Left kidney (tissue), 2 donors: Measurements from ENCODE around the gene PPIP5K2. TPM values are rescaled to one million over a fixed set of nuclear protein-coding genes. Genes with fewer than 3 reads are reported as not detected.
"Not testable (repeated sequence)": the region's sequence is repeated elsewhere in the genome, so short reads cannot be mapped to it uniquely, and the experiment has no call there.

ENCODE experiments used
- DNase-seq: peaks from one replicate; pipeline ENCODE4 v3.0.0-alpha.2; 2013
- polyA plus RNA-seq: library from polyadenylated mRNA; unstranded; fragments of 120-200 nt; gene quantifications from one replicate; pipeline ENCODE4 v1.2.1, GENCODE V29; 2013; ENCODE audit not compliant: insufficient read length

Gene PPIP5K2
- polyA plus RNA-seq, 1 donor = 108 TPM

GRCh38 chr5:103120607-103121200 lies 603 bp downstream of the PPIP5K2 start:
- peak; percentile 19 for DNase-seq

DNA sequence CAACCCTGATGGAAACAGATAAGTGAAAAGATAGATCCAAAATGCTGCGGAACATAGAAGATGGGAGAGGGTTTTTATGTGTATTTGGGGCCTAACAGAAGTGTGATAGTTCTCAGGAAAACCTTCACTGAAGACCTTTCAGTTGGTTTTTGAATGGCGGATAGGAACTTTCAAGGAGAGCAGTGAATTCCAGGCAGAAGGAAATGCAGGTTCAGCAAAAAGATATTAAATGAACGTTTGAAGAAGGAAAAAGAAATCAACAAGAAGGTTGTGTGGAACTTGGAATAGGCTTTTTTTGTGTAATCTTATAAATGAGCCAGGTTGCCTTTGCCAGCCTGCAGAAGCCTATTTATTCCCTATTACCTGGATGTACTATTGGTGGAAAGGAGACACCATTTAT lies 2.1 kb downstream of the PPIP5K2 start:
- no peak for DNase-seq

- no peak for DNase-seq
These were observed 6.5 kb downstream of the PPIP5K2 start for GRCh38 chr5:103126557-103126956.

DNA sequence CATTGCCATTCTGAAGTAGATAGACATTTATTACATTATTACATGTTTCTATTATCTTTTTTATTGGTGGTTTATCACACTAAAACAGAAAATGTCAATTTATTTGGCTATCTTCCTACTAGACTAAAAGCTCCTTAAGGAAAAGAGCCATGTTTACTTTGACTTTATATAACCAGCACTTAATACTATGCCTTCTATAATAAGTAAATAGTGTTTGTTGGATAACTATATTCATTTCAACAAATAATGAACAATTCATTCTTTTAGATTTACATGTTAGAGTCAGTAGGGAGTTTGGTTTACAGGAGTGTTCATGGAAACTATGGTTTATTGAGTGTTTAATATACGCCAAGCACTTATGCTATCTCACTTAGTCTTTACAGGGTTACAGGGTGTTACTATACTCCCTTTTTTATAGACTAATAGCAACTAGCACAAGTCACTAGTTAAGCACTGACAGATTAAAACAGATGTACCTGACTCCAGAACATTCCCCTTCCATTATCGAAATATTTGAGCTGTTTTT lies 7.3 kb downstream of the PPIP5K2 start:
- DNase-seq = no peak

GRCh38 chr5:103128202-103128601 lies 8.1 kb downstream of the PPIP5K2 start:
- DNase-seq = no peak

GRCh38 chr5:103132684-103133083 lies 12.6 kb downstream of the PPIP5K2 start:
- DNase-seq = no peak

- DNase-seq = no peak
These were observed 13.1 kb downstream of the PPIP5K2 start for GRCh38 chr5:103133231-103133630.

GRCh38 chr5:103135461-103135860 lies 15.4 kb downstream of the PPIP5K2 start:
- no peak for DNase-seq

DNA sequence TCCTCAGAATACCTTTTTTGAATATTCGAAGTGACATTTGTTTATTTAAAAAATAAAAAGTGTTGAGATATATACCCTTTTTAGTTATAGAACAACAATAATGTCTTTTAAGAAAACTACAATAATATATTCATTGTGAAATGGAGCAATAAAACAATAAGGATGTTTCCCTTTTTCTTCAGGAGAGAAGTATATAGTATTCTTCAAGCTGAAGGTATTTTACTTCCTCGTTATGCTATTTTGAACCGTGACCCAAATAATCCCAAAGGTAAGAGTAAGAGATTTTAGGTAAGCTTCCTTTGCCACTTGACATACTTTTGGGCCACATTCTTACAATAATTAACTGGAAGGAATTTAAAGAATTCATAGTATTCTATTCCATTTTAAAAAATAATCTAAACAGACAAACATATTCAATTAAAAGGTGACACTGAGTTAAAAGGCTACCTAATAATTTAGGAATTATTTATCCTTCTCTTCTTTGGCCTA lies 18.1 kb downstream of the PPIP5K2 start:
- DNase-seq = no peak

GRCh38 chr5:103139264-103139865 lies 19.3 kb downstream of the PPIP5K2 start:
- peak; percentile 77 for DNase-seq

- DNase-seq = not testable (repeated sequence)
These were observed 22.0 kb downstream of the PPIP5K2 start for GRCh38 chr5:103142132-103142531.

- DNase-seq = no peak
These were observed 25.1 kb downstream of the PPIP5K2 start for GRCh38 chr5:103145196-103145595.

GRCh38 chr5:103148213-103148612 lies 28.1 kb downstream of the PPIP5K2 start:
- no peak for DNase-seq

- DNase-seq = no peak
These were observed 31.1 kb downstream of the PPIP5K2 start for GRCh38 chr5:103151156-103151555.

DNA sequence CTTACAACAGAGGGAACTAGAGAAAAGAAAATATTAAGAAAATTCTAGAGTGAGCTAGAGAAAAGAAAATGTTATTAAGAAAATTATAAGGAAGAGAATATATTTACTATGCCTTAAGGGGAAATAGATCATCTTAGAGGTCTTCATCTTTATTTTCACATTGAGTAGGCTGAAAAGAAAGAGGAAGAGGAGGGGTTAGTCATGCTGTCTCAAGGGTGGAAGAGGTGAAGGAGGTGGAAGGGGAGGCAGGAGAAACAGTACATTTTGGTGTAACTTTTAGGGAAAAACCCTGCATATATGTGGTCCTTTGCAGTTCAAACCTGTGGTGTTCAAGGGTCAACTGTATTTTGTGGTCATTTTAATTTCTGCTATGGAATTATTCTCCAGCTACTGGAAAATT lies 46.6 kb downstream of the PPIP5K2 start:
- no peak for DNase-seq

DNA sequence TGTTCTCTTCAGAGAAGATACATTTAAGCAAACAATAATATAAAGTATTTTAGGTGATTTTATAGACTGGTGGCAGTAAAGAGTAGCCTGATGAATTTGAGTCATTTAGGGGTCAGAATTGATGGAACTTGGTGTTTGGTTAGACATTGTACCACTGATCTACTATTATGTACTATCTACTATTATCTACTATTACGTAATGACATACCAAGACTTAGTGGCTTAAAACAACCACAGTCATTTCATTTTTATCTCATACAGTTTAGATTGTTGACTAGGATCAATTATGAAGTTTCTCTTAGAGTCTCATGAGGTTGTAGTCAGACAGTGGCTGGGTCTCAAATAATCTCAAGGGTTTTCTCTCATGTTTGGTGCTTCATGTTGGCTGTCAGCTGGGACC lies 54.0 kb downstream of the PPIP5K2 start:
- no peak for DNase-seq

- no peak for DNase-seq
These were observed 57.4 kb downstream of the PPIP5K2 start for GRCh38 chr5:103177543-103177942.

- DNase-seq = no peak
These were observed 58.1 kb downstream of the PPIP5K2 start for GRCh38 chr5:103178167-103178566.

DNA sequence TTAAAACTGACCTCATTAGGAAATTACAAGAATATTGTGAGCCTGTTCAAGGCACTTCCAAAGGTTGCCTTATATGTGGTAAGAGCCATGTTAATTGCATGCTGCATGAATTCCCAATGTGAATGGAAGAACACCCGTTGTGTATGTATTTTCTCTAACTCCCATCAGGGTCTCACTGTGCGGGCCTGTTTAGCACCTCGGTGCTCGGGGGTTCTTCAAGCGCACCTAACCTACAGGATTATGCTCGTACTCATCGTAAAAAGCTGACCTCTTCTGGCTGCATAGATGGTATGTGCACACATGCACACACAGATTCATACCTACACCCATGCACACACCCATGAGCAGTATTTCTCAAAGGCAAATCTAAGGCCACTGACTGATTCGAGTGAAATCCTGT lies 66.1 kb downstream of the PPIP5K2 start:
- no peak for DNase-seq

DNA sequence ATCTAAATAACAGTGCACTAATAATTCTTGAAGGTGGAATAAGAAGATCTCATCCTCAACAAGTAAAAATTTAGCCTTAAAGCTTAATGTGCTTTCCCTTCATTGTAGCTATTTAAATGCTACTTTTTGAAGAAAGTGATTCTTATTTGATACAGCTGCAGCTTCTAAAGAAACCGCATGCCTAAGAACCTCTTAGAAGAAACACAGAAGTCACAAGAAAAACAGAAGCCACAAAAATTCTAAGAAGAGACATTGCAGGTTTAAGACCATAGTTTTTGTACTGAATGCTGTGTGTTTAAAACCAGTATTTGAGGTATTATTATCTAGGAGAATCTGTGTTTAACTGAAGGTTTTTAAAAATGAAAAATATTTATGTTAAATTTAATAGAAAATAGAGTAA lies 68.3 kb downstream of the PPIP5K2 start:
- no peak for DNase-seq

- no peak for DNase-seq
These were observed 83.1 kb downstream of the PPIP5K2 start for GRCh38 chr5:103203226-103203625.

GRCh38 chr5:103204990-103205389 lies 84.9 kb downstream of the PPIP5K2 start:
- not testable (repeated sequence) for DNase-seq

- DNase-seq = no peak
These were observed 86.0 kb downstream of the PPIP5K2 start for GRCh38 chr5:103205991-103206700.
